WI38 (cell line): Measurements from ENCODE around the gene FOCAD.

Experiments
- H3K4me3 ChIP-seq: 2 replicates; pipeline ENCODE4 v1.5.1; 2011; ENCODE audit warnings: low read depth, mild to moderate bottlenecking, control low read depth, low read length
- CTCF ChIP-seq: IDR thresholded peaks from 2 replicates; pipeline ENCODE4 v1.5.1; 2012; ENCODE audit warnings: low read depth, mild to moderate bottlenecking, control low read depth, low read length

The FOCAD gene

GRCh38 chr9:20908461-20908860 is 224.4 kb downstream of the FOCAD start:
- no peak overlapping the region for H3K4me3 ChIP-seq

GRCh38 chr9:20914556-20914955 is 230.5 kb downstream of the FOCAD start:
- no peak for TF ChIP-seq CTCF

More at GRCh38 chr9:20908461-20908860, 224.4 kb downstream of the FOCAD start:
- TF ChIP-seq CTCF: no peak

GRCh38 chr9:20921362-20921761 is 237.3 kb downstream of the FOCAD start:
- H3K4me3 ChIP-seq: no peak overlapping the region
- TF ChIP-seq CTCF: no peak

More at GRCh38 chr9:20914556-20914955, 230.5 kb downstream of the FOCAD start:
- no peak overlapping the region for H3K4me3 ChIP-seq

GRCh38 chr9:20925256-20926045 is 241.4 kb downstream of the FOCAD start:
- TF ChIP-seq CTCF: no peak
- H3K4me3 ChIP-seq: no peak overlapping the region

- no peak for TF ChIP-seq CTCF
- H3K4me3 ChIP-seq: no peak overlapping the region
These were observed 245.2 kb downstream of the FOCAD start for GRCh38 chr9:20929276-20929675.

GRCh38 chr9:20930836-20931235 is 246.8 kb downstream of the FOCAD start:
- no peak for TF ChIP-seq CTCF
- no peak overlapping the region for H3K4me3 ChIP-seq

GRCh38 chr9:20940447-20941173 is 256.6 kb downstream of the FOCAD start:
- no peak overlapping the region for H3K4me3 ChIP-seq
- no peak for TF ChIP-seq CTCF
